GM19455 (cell line): ENCODE results near the gene CNOT2.
"Not testable (repeated sequence)": the region's sequence is repeated elsewhere in the genome, so short reads cannot be mapped to it uniquely, and the experiment has no call there.

Source experiments
- ATAC-seq: cut with Tn5 transposase; IDR thresholded peaks from one replicate; pipeline ENCODE4 v1.9.1; 2021; ENCODE audit not compliant: unreplicated experiment

CNOT2 gene

GRCh38 chr12:70304684-70305555 lies 61.7 kb downstream of the CNOT2 start:
- not testable (repeated sequence) for ATAC-seq

- no peak for ATAC-seq
These were observed 62.6 kb downstream of the CNOT2 start for GRCh38 chr12:70305794-70306193.

GRCh38 chr12:70306676-70307075 lies 63.4 kb downstream of the CNOT2 start:
- no peak for ATAC-seq

GRCh38 chr12:70307868-70308267 lies 64.6 kb downstream of the CNOT2 start:
- ATAC-seq: no peak

- ATAC-seq: no peak
These were observed 66.1 kb downstream of the CNOT2 start for GRCh38 chr12:70309348-70309747.

- no peak for ATAC-seq
These were observed 70.9 kb downstream of the CNOT2 start for GRCh38 chr12:70314145-70314544.

- ATAC-seq: peak; percentile 97
These were observed 74.5 kb downstream of the CNOT2 start for GRCh38 chr12:70317781-70318180.

GRCh38 chr12:70319605-70320004 lies 76.4 kb downstream of the CNOT2 start:
- ATAC-seq: no peak

GRCh38 chr12:70321191-70321590 lies 78.0 kb downstream of the CNOT2 start:
- no peak for ATAC-seq

GRCh38 chr12:70327541-70327940 lies 84.3 kb downstream of the CNOT2 start:
- ATAC-seq: no peak

- no peak for ATAC-seq
These were observed 86.5 kb downstream of the CNOT2 start for GRCh38 chr12:70329728-70330127.

- no peak for ATAC-seq
These were observed 86.9 kb downstream of the CNOT2 start for GRCh38 chr12:70330158-70330557.

- ATAC-seq: no peak
These were observed 89.0 kb downstream of the CNOT2 start for GRCh38 chr12:70332236-70332635.

GRCh38 chr12:70334742-70335141 lies 91.5 kb downstream of the CNOT2 start:
- ATAC-seq: no peak

- no peak for ATAC-seq
These were observed 95.3 kb downstream of the CNOT2 start for GRCh38 chr12:70338531-70338930.

- no peak for ATAC-seq
These were observed 107.8 kb downstream of the CNOT2 start for GRCh38 chr12:70351076-70351475.

GRCh38 chr12:70353780-70354660 lies 110.8 kb downstream of the CNOT2 start:
- no peak for ATAC-seq

GRCh38 chr12:70354787-70355186 lies 111.6 kb downstream of the CNOT2 start:
- ATAC-seq: no peak

- no peak for ATAC-seq
These were observed 112.7 kb downstream of the CNOT2 start for GRCh38 chr12:70355972-70356371.

GRCh38 chr12:70359458-70360197 lies 116.4 kb downstream of the CNOT2 start:
- ATAC-seq: no peak

GRCh38 chr12:70360218-70360617 lies 117.0 kb downstream of the CNOT2 start:
- ATAC-seq: no peak
